ENCODE results near the gene PDE8B.

Gene PDE8B

GRCh38 chr5:77168879-77169244, 41.6 kb upstream of the PDE8B start:
- no peaks in the 10 kb centered on the region for H3K4me1 ChIP-seq (ENCODE audit: control insufficient read depth, low read depth, low read length)
- H4K5ac ChIP-seq (ENCODE audit: low read length): no peak overlapping the region
- H3K27me3 ChIP-seq (ENCODE audit: insufficient read depth, low read length, poor library complexity): no peaks in the 10 kb centered on the region
- no peak overlapping the region for H3K9ac ChIP-seq (ENCODE audit: low read length)
- no peak overlapping the region for H3K27ac ChIP-seq (ENCODE audit: low read depth, low read length)
- no peaks in the 10 kb centered on the region for H3K79me1 ChIP-seq (ENCODE audit: low read length)
- no peak overlapping the region for H2BK15ac ChIP-seq (replicated peaks; ENCODE audit: low read depth)
- no peak overlapping the region for H3K4me2 ChIP-seq (ENCODE audit: low read length)
- H3K18ac ChIP-seq (ENCODE audit: low read length): no peak overlapping the region
- H2BK5ac ChIP-seq (ENCODE audit: low read length): no peak overlapping the region
- no peak for DNase-seq
- H3K4ac ChIP-seq (ENCODE audit: low read depth, low read length): no peak overlapping the region
- no peak overlapping the region for H4K8ac ChIP-seq (ENCODE audit: low read depth, low read length)
- H3K79me2 ChIP-seq (ENCODE audit: control insufficient read depth, insufficient read depth, low read length): no peaks in the 10 kb centered on the region
- H3K23ac ChIP-seq (ENCODE audit: low read length): no peak overlapping the region
- no peaks in the 10 kb centered on the region for H3K36me3 ChIP-seq (ENCODE audit: control insufficient read depth, insufficient read depth, low read length)
- H3K56ac ChIP-seq (ENCODE audit: low read length): no peak overlapping the region
- no CpG with 5 or more reads among the region's 3 CpGs for WGBS (ENCODE audit: extremely low coverage, insufficient coverage, low lambda C conversion rate)
- no peak overlapping the region for H3K4me3 ChIP-seq (ENCODE audit: low read length)
- no peak overlapping the region for H2BK120ac ChIP-seq (ENCODE audit: low read depth, low read length)
- no peak overlapping the region for H2AK5ac ChIP-seq (ENCODE audit: low read length)

GRCh38 chr5:77170196-77170890, 40.1 kb upstream of the PDE8B start:
- H3K18ac ChIP-seq (ENCODE audit: low read length): no peak overlapping the region
- H3K79me2 ChIP-seq (ENCODE audit: control insufficient read depth, insufficient read depth, low read length): no peaks in the 10 kb centered on the region
- no peak overlapping the region for H3K4ac ChIP-seq (ENCODE audit: low read depth, low read length)
- no peaks in the 10 kb centered on the region for H3K27me3 ChIP-seq (ENCODE audit: insufficient read depth, low read length, poor library complexity)
- no peak overlapping the region for H3K4me2 ChIP-seq (ENCODE audit: low read length)
- H3K23ac ChIP-seq (ENCODE audit: low read length): no peak overlapping the region
- no peaks in the 10 kb centered on the region for H3K79me1 ChIP-seq (ENCODE audit: low read length)
- no peak overlapping the region for H2BK5ac ChIP-seq (ENCODE audit: low read length)
- no peak overlapping the region for H2BK15ac ChIP-seq (replicated peaks; ENCODE audit: low read depth)
- H3K4me1 ChIP-seq (ENCODE audit: control insufficient read depth, low read depth, low read length): no peaks in the 10 kb centered on the region
- no peak overlapping the region for H3K9ac ChIP-seq (ENCODE audit: low read length)
- no peak for DNase-seq
- no peak overlapping the region for H4K5ac ChIP-seq (ENCODE audit: low read length)
- no peak overlapping the region for H3K27ac ChIP-seq (ENCODE audit: low read depth, low read length)
- H3K4me3 ChIP-seq (ENCODE audit: low read length): no peak overlapping the region
- no CpG with 5 or more reads among the region's 6 CpGs for WGBS (ENCODE audit: extremely low coverage, insufficient coverage, low lambda C conversion rate)
- no peak overlapping the region for H3K56ac ChIP-seq (ENCODE audit: low read length)
- no peaks in the 10 kb centered on the region for H3K36me3 ChIP-seq (ENCODE audit: control insufficient read depth, insufficient read depth, low read length)
- no peak overlapping the region for H4K8ac ChIP-seq (ENCODE audit: low read depth, low read length)
- H2BK120ac ChIP-seq (ENCODE audit: low read depth, low read length): no peak overlapping the region
- no peak overlapping the region for H2AK5ac ChIP-seq (ENCODE audit: low read length)

- WGBS (ENCODE audit: extremely low coverage, insufficient coverage, low lambda C conversion rate): no CpG with 5 or more reads among the region's 7 CpGs
- H3K27me3 ChIP-seq (ENCODE audit: insufficient read depth, low read length, poor library complexity): no peaks in the 10 kb centered on the region
- DNase-seq: no peak
Observed at GRCh38 chr5:77171141-77171910, 39.2 kb upstream of the PDE8B start.

GRCh38 chr5:77172713-77173328, 37.7 kb upstream of the PDE8B start:
- no peak overlapping the region for H4K8ac ChIP-seq (ENCODE audit: low read depth, low read length)
- H3K4me1 ChIP-seq (ENCODE audit: control insufficient read depth, low read depth, low read length): no peaks in the 10 kb centered on the region
- H3K4me3 ChIP-seq (ENCODE audit: low read length): no peak overlapping the region
- WGBS (ENCODE audit: extremely low coverage, insufficient coverage, low lambda C conversion rate): no CpG with 5 or more reads among the region's 1 CpG
- no peaks in the 10 kb centered on the region for H3K36me3 ChIP-seq (ENCODE audit: control insufficient read depth, insufficient read depth, low read length)
- H3K27me3 ChIP-seq (ENCODE audit: insufficient read depth, low read length, poor library complexity): no peaks in the 10 kb centered on the region
- H3K27ac ChIP-seq (ENCODE audit: low read depth, low read length): no peak overlapping the region
- H4K5ac ChIP-seq (ENCODE audit: low read length): no peak overlapping the region
- no peak overlapping the region for H3K4me2 ChIP-seq (ENCODE audit: low read length)
- H2BK15ac ChIP-seq (replicated peaks; ENCODE audit: low read depth): no peak overlapping the region
- H2BK120ac ChIP-seq (ENCODE audit: low read depth, low read length): no peak overlapping the region
- DNase-seq: no peak
- no peaks in the 10 kb centered on the region for H3K79me2 ChIP-seq (ENCODE audit: control insufficient read depth, insufficient read depth, low read length)
- H2BK5ac ChIP-seq (ENCODE audit: low read length): no peak overlapping the region
- H3K23ac ChIP-seq (ENCODE audit: low read length): no peak overlapping the region
- H2AK5ac ChIP-seq (ENCODE audit: low read length): no peak overlapping the region
- H3K79me1 ChIP-seq (ENCODE audit: low read length): no peaks in the 10 kb centered on the region
- H3K18ac ChIP-seq (ENCODE audit: low read length): no peak overlapping the region
- H3K4ac ChIP-seq (ENCODE audit: low read depth, low read length): no peak overlapping the region
- no peak overlapping the region for H3K9ac ChIP-seq (ENCODE audit: low read length)
- no peak overlapping the region for H3K56ac ChIP-seq (ENCODE audit: low read length)

More at GRCh38 chr5:77171141-77171910, 39.2 kb upstream of the PDE8B start:
- Histone ChIP-seq H2BK15ac (replicated peaks; ENCODE audit: low read depth) (no peak overlapping the region), H4K8ac (ENCODE audit: low read depth, low read length) (no peak overlapping the region), H3K27ac (ENCODE audit: low read depth, low read length) (no peak overlapping the region), H3K56ac (ENCODE audit: low read length) (no peak overlapping the region), H2BK120ac (ENCODE audit: low read depth, low read length) (no peak overlapping the region), H4K5ac (ENCODE audit: low read length) (no peak overlapping the region), H3K79me2 (ENCODE audit: control insufficient read depth, insufficient read depth, low read length) (no peaks in the 10 kb centered on the region), H3K79me1 (ENCODE audit: low read length) (no peaks in the 10 kb centered on the region), H2BK5ac (ENCODE audit: low read length) (no peak overlapping the region), H2AK5ac (ENCODE audit: low read length) (no peak overlapping the region), H3K4me1 (ENCODE audit: control insufficient read depth, low read depth, low read length) (no peaks in the 10 kb centered on the region), H3K18ac (ENCODE audit: low read length) (no peak overlapping the region), H3K9ac (ENCODE audit: low read length) (no peak overlapping the region), H3K23ac (ENCODE audit: low read length) (no peak overlapping the region), H3K4me3 (ENCODE audit: low read length) (no peak overlapping the region), H3K36me3 (ENCODE audit: control insufficient read depth, insufficient read depth, low read length) (no peaks in the 10 kb centered on the region), H3K4ac (ENCODE audit: low read depth, low read length) (no peak overlapping the region), H3K4me2 (ENCODE audit: low read length) (no peak overlapping the region)

GRCh38 chr5:77174526-77174925, 36.0 kb upstream of the PDE8B start:
- no CpG with 5 or more reads among the region's 6 CpGs for WGBS (ENCODE audit: extremely low coverage, insufficient coverage, low lambda C conversion rate)

More at GRCh38 chr5:77174526-77174925, 36.0 kb upstream of the PDE8B start:
- Histone ChIP-seq H3K79me1 (ENCODE audit: low read length) (no peaks in the 10 kb centered on the region), H3K18ac (ENCODE audit: low read length) (no peak overlapping the region), H2AK5ac (ENCODE audit: low read length) (no peak overlapping the region), H3K36me3 (ENCODE audit: control insufficient read depth, insufficient read depth, low read length) (no peaks in the 10 kb centered on the region), H2BK5ac (ENCODE audit: low read length) (no peak overlapping the region), H4K8ac (ENCODE audit: low read depth, low read length) (no peak overlapping the region), H3K4me3 (ENCODE audit: low read length) (no peak overlapping the region), H4K5ac (ENCODE audit: low read length) (no peak overlapping the region), H3K79me2 (ENCODE audit: control insufficient read depth, insufficient read depth, low read length) (no peaks in the 10 kb centered on the region), H3K4me1 (ENCODE audit: control insufficient read depth, low read depth, low read length) (no peaks in the 10 kb centered on the region), H3K9ac (ENCODE audit: low read length) (no peak overlapping the region), H3K23ac (ENCODE audit: low read length) (no peak overlapping the region), H3K4me2 (ENCODE audit: low read length) (no peak overlapping the region), H2BK15ac (replicated peaks; ENCODE audit: low read depth) (no peak overlapping the region), H3K56ac (ENCODE audit: low read length) (no peak overlapping the region), H3K27me3 (ENCODE audit: insufficient read depth, low read length, poor library complexity) (no peaks in the 10 kb centered on the region), H3K27ac (ENCODE audit: low read depth, low read length) (no peak overlapping the region), H2BK120ac (ENCODE audit: low read depth, low read length) (no peak overlapping the region), H3K4ac (ENCODE audit: low read depth, low read length) (no peak overlapping the region)
- DNase-seq: no peak
